OCI-LY1 (cell line): ENCODE results near the gene SEMA3B.

Experiments
- EZH2 ChIP-seq: fragments of 200-600 bp; sonication (generic), shearing (Covaris generic); IDR thresholded peaks from 2 replicates; pipeline ENCODE4 v1.8.0; 2017; ENCODE audit warnings: borderline replicate concordance, mixed run types, mild to moderate bottlenecking, antibody characterized with exemption, low read length, moderate library complexity, mixed read lengths
- TF ChIP-seq, protein P1 (sequence below): fragments of 200-600 bp; sonication (generic), shearing (Covaris generic); IDR thresholded peaks from 2 replicates; pipeline ENCODE4 v1.5.1; 2017; ENCODE audit warnings: mild to moderate bottlenecking, antibody characterized with exemption, low read length, moderate library complexity, mixed read lengths

DNA sequence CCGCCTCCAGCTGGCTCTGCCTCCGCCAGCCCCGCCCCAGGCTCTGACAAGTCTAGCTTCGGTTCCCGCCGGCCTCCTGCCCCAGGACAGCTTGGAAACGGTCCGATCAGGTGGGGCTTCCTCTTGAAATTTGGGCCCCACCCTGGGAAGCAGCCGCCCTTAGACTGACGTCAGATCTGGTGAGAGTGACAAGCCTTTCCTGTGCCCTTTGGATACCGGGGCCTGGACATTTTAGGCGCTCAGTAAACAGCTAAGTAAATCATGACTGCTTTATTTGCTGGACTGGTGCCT is 30.6 kb downstream of the SEMA3B start:
- TF ChIP-seq, protein P1, sequence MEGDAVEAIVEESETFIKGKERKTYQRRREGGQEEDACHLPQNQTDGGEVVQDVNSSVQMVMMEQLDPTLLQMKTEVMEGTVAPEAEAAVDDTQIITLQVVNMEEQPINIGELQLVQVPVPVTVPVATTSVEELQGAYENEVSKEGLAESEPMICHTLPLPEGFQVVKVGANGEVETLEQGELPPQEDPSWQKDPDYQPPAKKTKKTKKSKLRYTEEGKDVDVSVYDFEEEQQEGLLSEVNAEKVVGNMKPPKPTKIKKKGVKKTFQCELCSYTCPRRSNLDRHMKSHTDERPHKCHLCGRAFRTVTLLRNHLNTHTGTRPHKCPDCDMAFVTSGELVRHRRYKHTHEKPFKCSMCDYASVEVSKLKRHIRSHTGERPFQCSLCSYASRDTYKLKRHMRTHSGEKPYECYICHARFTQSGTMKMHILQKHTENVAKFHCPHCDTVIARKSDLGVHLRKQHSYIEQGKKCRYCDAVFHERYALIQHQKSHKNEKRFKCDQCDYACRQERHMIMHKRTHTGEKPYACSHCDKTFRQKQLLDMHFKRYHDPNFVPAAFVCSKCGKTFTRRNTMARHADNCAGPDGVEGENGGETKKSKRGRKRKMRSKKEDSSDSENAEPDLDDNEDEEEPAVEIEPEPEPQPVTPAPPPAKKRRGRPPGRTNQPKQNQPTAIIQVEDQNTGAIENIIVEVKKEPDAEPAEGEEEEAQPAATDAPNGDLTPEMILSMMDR, result no peak
- TF ChIP-seq EZH2, result no peak
